Measurements from ENCODE around the gene COBLL1.

- TF ChIP-seq CTCF (IDR thresholded peaks at IDR 0.05; ENCODE audit: low read depth, low read length, missing input control) (no peak), YY1 (IDR thresholded peaks at IDR 0.05) (no peak), MAX (IDR thresholded peaks at IDR 0.05) (no peak), FOXA1 (IDR thresholded peaks at IDR 0.05) (no peak), TAF1 (conservative IDR thresholded peaks at IDR 0.05) (no peak), EGR1 (IDR thresholded peaks at IDR 0.05; ENCODE audit: low read depth in 2 of 2) (no peak), SP1 (IDR thresholded peaks at IDR 0.05) (no peak), ATF3 (IDR thresholded peaks at IDR 0.05) (no peak), GABPA (IDR thresholded peaks at IDR 0.05 in 1 of 2, conservative IDR thresholded peaks at IDR 0.05 in 1 of 2) (no peak), RAD21 (IDR thresholded peaks at IDR 0.05) (no peak), RXRA (IDR thresholded peaks at IDR 0.05) (no peak), JUND (IDR thresholded peaks at IDR 0.05) (no peak)
These were observed 165.9 kb downstream of the COBLL1 start for GRCh38 chr2:164675687-164676086.
